Right hindlimb (tissue), 1 donor: ENCODE results near the gene SYCN.

Experiments
- DNase-seq: peaks from one replicate; pipeline ENCODE4 v3.0.0-alpha.2; 2018

SYCN gene

DNA sequence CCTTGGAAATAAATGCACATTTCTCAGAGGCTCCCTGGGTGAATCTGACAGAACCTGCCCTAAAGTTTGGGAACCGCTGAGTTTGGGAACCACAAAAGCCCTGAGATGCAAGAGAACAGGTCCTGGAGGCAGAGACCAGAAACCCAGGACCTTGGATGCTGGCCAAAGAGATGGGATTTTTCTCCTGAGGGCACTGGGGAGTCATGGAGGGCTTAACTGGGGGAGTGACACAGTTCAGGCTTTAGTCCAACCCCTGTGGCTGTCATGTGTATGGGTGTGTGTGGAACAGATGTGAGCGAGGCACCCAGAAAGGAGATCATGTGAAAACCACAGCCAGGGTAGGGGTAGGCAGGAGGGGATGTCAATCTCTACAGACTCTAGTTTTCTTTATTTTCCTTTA lies 11.2 kb downstream of the SYCN start:
- DNase-seq: no peak

DNA sequence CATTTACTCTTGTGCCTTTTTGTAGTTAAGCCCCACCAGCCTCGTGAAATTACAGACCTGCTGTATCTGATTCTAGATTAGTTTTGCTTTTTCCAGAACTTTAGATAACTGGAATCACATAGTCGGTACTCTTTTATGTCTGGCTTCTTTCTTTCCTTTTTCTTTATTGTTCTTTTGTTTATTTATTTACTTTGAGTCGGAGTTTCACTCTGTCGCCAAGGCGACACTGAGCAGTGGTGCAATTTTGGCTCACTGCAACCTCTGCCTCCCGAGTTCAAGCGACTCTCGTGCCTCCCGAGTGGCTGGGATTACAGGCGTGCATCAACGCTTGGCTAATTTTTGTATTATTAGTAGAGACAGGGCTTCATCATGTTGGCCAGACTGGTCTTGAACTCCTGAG lies 13.3 kb downstream of the SYCN start:
- no peak for DNase-seq

DNA sequence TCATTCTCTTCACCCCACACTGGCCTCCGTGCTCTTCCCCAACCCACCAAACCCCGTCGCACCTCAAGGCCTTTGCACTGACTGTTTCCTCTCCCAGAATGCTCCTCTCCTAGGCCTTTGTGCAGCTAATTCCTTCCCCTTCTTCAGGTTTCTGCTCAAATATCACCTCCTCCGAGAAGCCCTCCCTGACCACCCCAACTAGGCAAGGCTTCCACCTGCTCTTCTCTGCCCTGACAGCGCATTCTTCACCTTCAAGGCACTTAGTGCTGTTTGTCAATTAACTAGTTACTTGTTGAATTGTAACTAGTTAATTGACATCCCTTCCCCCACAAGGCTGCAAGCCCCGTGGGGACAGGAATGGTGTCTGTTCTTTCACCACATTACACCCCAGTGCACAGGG lies 15.1 kb downstream of the SYCN start:
- no peak for DNase-seq

DNA sequence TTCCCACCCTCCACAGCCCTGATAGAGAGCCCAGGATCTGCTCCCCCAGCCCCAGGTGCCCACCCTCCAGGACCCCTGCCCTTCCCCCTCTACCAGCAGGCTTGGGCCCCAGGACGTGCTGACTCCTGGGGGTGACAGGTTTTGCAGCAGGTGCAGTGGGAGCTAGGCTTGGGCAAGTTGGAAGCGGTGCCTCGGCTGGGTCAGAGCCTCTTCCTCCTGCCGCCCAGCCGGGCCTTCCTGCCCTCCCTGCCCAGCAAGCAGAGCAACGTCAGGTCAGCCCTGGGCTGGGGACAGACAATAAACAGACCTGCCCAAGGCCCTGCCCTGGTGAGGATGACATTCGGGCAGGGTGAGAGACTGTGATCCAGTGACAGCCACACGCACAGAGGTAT lies 16.5 kb downstream of the SYCN start:
- DNase-seq: no peak

DNA sequence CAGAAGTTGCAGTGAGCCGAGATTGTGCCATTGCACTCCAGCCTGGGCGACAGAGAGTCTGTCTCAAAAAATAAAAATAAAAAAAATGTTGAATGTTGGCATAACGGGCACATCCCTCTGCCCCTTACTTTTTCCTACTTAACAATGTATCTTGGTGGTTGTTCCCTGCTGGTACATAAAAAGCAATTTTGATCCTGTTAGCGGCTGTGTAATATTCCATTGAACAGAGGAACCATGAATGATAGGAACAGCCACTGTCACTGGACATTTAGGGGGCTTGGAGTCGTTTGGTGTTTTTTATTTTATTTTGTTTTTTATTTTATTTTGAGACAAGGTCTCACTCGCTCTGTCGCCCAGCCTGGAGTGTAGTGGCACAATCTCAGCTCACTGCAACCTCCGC lies 17.7 kb downstream of the SYCN start:
- DNase-seq: no peak

DNA sequence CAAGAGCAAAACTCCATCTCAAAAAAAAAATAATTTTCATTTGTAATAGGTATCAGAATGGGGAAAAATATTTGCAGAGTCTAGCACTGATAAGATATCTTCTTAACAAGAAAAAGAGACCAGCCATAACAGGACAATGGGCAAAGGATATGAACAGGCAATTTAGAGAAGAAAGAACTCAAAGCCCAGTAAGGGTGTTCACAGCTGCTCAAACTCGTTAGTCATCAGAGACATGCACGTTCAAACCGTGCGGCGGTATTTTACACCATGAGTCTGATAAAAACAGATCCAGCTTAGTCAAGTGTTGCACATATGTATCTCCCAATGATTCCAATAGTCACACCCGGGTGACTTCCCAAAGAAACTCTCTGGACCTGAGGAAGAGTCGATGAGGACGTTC lies 21.0 kb downstream of the SYCN start:
- DNase-seq: no peak

DNA sequence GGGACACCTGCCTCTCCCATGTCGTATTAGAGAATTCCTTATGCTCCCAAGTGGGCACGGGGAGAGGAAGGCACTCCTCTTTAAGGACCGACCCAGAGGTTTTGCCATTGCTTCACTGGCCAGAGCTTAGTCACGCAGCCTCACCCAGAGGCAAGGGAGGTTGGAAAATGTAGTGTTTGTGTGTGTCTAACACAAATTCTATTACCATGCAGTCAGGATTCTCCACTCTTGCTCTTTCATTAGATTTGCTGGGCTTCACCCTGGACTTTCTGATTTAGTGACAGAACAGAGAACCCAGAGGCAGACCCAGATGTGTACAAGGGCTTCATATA lies 21.9 kb downstream of the SYCN start:
- DNase-seq: no peak

DNA sequence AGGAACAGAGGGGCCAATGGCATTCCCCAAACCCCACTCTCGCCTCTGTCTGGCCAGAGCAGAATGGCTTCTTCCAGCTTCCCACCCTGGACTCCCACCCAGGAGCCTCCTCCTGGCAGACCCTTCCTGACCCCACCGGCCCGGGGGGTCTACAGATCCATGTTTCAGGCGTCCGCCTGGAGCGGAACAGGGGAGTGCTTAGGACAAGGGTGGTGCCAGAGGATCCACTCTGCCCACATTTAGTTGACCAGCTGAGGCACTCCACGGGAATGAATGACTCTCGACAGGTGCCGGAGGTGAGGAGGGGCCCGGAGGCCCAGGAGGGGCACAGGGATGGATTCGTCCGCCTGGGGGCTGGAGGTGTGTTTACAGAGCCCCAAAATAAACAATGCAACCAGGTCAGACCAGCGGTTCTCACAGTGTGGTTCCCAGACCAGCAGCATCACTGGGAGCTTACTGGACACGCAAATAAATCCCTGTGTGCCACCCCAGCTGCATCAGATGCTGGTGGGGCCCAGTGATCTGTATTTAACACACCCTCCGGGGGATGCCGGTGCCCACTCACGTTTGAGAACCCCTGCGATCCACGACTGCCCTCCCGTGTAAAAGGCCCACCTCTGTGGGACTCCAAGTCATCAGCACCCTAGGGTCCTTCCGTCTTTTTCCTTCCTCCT lies 22.4 kb downstream of the SYCN start:
- no peak for DNase-seq

DNA sequence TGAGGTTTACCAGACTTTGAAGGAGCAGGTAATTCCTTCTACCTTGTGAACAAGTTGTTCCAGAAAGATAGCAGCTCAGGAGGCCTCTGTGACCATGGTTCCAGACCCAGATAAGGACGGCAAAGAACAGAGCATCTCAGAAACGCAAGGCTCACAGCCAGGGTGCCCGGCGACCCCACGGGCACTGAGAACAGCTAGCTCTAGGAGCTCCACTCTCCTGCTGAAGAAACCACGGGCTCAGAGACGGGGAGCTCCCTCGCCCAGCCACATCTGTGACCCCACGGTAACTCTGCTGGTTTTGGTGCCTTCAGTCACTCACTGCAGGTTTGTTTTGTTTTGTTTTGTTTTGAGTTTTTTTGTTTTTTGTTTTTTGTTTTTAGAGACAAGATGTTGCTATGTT lies 23.3 kb downstream of the SYCN start:
- no peak for DNase-seq

DNA sequence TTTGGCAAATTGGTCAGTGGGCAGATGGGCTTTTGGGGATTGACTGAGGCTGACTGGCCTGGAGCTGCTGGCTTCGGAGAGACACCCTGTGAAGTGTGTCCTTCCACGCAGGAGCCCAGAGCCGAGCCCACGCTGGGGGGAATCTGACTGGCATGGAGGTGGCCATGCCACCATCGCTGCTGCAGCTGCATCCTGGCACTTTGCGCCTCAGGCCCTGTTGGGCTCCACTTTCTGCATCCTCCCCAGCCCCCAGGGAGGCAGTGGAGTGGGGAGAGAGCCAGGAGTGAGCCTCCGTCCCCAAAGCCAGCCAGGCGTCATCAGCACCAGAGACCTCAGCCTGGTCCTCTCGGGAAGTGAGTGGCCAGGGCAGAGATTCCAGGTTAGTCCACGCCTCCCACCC lies 24.3 kb downstream of the SYCN start:
- peak; percentile 17 for DNase-seq

DNA sequence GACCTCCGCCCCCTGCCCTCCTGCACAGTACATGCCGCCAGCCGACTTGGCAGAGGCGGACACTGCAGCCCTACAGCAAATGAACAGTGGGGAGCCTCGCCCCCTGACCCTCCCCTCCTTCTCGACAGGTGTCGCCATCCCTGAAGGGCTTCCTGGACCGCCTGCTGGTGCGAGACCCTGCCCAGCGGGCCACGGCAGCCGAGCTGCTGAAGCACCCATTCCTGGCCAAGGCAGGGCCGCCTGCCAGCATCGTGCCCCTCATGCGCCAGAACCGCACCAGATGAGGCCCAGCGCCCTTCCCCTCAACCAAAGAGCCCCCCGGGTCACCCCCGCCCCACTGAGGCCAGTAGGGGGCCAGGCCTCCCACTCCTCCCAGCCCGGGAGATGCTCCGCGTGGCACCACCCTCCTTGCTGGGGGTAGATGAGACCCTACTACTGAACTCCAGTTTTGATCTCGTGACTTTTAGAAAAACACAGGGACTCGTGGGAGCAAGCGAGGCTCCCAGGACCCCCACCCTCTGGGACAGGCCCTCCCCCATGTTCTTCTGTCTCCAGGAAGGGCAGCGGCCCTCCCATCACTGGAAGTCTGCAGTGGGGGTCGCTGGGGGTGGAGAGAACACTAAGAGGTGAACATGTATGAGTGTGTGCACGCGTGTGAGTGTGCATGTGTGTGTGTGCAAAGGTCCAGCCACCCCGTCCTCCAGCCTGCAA lies 25.6 kb downstream of the SYCN start:
- peak; percentile 21 for DNase-seq

DNA sequence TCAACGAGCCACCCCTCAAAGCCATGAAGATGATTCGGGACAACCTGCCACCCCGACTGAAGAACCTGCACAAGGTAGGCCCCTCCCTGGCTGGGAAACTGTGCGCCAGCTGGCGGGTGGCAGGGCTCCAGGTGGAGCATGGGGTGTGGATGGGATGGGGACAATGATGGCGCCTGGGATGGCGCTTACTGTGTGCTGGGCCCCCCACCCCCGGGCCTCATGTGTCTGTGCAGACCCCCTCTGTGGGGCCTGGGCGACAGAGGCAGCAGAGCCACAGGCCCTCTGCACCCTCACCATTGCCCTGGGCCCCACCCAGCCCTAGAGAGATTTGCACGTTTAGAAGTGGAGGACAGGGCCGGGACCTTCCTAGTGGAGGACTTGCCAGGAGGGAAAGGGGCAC lies 26.3 kb downstream of the SYCN start:
- DNase-seq: no peak

DNA sequence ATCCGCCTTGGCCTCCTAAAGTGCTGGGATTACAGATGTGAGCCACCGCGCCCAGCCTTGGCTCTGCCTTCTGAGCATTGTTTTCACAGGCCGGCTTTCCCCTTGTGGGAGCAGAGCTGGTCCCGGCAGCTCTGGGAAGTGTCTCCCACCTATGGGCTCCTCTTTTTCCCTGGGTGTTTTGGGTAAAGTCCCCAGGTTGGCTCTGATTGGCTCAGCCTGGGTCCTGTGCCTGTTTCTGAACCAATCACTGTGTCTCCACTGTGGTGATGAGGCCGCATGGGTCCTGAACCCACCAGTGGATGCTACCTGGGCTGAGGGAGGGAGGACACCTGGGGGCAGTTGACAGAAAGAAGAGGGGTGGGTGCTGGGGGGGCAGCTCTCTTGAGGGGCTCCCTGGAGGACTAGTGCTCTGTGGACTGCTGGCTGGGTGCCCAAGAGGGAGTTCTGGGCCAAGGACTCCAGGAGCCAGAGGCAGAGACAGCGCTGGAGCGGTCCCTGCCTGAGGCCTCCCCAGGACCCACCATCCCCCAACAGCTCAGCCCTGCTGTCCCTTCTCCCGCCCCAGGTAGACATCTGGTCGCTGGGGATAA lies 26.9 kb downstream of the SYCN start:
- DNase-seq: no peak

DNA sequence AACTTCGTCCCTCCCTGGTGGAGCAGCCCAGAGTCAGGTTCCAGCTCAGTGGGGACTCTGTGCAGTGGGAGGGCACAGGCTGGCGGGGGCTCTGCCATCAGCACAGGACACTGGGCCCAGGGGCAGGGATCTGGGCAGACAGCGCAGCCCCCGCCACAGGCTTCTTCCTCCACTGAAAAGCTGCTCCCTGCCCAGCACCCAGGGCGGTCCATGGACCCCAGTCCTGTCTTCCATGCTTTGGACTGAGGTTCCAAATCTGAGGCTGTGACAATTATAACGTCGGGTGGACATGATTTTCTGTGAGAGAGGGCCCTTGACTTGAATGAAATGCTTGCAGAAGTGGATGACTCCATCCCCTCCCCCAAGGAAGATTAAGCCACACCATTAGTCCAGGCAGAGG lies 28.5 kb downstream of the SYCN start:
- no peak for DNase-seq

DNA sequence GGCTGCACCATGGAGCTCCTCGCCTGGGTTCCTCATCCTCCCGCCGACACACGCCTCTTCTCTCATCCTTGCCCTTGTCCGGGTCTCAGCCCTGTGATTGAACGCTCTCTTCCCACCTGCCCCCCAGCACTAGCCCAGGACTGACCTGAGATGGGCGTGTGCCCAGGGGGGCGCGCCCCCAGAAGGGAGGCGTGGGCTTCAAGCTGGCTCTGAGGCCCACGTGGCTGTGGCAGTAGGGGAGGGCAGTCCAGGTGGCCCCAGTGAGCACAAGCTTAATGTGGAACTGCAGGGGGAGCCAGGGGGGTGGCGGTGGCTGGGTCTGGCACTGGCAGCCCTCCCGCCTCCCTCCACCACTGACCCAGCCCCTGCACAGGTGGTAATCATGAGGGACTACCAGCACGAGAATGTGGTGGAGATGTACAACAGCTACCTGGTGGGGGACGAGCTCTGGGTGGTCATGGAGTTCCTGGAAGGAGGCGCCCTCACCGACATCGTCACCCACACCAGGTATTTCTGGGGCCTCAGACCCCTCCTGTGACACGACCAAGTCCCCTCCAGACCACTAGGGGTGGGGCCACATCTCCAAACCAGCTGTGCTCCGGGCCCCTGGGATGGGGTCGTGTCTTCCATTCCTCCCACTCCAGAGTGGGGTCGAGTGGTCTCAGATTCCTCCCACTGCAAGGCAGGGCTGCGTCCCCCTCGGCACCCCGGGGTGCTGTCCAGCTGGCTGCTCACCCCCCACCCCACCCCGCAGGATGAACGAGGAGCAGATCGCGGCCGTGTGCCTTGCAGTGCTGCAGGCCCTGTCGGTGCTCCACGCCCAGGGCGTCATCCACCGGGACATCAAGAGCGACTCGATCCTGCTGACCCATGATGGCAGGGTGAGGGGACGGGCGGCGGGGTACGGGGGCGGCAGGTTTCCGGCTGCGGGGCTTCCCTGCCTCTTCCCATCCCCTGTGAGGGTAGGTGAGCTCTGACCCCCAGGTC lies 29.2 kb downstream of the SYCN start:
- no peak for DNase-seq

DNA sequence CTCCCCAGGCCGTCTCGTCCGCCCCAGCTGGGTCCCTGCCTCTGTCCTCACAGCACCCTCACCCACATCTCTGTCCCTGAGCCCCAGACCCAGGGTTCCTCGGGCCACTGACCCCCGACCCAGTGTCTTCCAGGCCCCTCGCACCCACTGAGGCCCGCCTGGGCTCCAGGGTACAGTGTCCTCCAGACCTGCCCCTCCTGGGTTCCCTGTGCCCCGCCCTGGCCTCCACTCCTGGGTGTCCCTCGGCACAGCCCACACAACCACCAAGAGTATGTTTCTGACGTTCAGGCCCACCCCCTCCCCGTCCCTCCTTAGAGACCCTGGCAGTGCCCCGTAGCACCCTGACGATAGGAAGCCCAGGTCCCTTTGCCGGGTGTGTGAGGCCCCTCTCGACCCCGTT lies 29.9 kb downstream of the SYCN start:
- no peak for DNase-seq

DNA sequence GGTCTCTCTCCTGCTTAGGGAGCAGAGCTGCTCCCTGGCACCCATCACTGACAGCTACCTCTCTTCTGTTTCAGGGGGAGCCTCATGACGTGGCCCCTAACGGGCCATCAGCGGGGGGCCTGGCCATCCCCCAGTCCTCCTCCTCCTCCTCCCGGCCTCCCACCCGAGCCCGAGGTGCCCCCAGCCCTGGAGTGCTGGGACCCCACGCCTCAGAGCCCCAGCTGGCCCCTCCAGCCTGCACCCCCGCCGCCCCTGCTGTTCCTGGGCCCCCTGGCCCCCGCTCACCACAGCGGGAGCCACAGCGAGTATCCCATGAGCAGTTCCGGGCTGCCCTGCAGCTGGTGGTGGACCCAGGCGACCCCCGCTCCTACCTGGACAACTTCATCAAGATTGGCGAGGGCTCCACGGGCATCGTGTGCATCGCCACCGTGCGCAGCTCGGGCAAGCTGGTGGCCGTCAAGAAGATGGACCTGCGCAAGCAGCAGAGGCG lies 30.5 kb downstream of the SYCN start:
- no peak for DNase-seq

DNA sequence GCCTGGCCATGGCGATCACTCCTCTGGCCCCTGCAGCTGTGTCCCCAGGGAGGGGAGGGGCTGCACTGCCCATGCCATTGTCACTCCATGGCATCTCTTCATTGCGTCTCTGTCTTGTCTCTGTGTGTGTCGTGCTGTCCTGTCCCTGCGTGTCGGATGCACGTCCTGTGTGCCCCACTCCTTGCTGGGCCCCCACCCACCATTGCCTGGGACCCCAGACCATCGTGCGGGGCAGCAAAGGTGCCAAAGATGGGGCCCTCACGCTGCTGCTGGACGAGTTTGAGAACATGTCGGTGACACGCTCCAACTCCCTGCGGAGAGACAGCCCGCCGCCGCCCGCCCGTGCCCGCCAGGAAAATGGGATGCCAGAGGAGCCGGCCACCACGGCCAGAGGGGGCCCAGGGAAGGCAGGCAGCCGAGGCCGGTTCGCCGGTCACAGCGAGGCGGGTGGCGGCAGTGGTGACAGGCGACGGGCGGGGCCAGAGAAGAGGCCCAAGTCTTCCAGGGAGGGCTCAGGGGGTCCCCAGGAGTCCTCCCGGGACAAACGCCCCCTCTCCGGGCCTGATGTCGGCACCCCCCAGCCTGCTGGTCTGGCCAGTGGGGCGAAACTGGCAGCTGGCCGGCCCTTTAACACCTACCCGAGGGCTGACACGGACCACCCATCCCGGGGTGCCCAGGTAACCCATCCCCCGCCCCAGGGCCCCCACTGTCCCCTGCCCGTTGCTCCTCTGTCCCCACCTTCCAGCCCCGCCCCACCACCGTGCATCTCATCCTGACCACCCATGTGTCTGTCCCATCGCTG lies 31.2 kb downstream of the SYCN start:
- no peak for DNase-seq

DNA sequence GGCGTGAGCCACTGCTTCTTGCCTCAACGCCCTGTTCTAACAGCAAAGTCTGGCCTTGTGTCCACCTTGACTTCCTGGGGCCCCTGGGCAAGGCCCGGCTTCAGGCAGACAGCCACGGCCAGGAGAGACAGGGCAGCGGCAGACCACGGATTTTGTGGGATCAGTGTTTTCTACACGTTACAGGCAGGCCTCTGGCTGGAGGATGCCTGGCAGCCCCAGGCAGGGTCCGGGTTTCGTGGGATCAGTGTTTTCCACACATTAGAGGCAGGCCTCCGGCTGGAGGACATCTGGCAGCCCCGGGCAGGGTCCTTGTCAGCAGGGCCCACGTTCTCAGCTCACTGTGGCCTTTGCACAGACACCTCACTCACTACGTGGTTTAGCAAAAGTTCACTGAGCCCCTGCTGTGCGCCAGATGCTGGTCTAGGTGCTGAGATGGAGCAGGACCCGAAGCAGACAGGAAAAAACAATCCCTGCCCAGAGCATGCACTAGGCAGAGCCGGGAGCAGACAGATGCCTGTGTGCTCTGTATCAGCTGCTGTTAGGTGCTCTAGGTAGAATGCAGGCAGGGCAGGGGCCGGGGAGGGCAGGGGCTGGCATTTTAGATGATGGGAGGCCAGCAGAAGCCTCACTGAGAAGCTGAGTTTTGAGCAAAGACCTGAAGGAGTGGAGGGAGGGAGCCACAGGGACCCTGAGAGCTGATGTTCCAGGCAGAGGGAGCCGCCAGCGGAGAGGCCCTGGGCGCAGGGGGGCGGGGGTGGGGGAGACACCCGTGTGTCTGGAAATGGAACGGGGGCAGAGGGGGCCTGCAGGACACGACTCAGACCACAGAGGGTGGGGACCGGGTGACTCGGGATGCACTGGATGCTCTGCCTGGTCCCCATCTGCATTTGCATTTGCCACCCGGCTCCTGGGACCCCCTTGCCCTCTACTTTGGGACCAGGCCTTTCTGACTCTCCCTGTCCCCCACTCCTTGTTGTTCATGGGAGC lies 32.3 kb downstream of the SYCN start:
- DNase-seq: no peak

DNA sequence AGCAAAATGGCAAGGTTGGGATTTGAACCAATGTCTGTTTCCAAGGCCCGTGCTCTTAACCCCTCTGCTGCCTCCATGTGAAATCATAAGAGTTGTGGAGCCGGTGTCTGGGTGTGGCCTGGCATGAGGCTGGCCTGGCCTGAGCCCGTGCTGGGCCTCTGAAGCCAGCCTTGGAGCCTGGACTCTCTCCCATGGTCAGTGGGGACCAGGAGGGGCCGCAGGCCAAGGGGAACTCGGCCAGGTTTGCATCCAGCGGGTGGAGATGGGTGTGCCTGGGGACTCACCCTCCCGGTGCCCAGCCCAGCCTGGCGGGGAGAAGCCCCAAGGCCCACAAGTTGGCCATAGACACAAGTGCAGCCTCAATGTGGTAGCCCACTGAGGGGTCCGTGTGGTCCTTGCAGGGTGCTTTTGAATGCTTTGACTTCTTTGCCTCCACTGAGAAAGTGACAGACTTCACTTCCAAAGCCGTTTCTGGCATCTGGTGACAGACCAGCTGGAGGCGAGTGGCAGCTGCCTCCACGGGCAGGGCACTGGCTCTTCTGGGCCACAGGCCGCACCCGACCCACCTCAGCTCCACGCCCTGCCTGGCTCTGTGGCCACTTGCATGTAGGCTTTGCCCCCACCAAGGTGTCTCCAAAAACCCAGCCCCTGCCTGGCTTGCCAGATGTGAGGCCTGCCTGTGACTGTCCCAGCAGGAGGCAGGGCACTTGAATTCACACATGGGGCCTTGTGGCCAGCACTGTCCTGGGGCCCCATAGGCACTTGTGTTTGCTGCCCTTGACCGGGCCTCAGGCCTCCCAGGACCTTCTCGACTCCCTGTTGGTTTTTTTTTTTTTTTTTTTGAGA lies 33.5 kb downstream of the SYCN start:
- DNase-seq: no peak
